PC-3 (cell line): ENCODE measurements around the gene EXOC6.

Source experiments
- CTCF ChIP-seq: fragments of 300-600 bp; sonication (generic); conservative IDR thresholded peaks from 2 replicates; pipeline ENCODE4 v1.5.1; 2017; ENCODE audit warnings: antibody characterized with exemption, low read depth, mild to moderate bottlenecking, low read length
- EZH2phosphoT487 ChIP-seq: fragments of 300-600 bp; sonication (generic); IDR thresholded peaks from 2 replicates; pipeline ENCODE4 v1.6.1; 2018; ENCODE audit warnings: mild to moderate bottlenecking, antibody characterized with exemption, low read length, borderline replicate concordance

DNA sequence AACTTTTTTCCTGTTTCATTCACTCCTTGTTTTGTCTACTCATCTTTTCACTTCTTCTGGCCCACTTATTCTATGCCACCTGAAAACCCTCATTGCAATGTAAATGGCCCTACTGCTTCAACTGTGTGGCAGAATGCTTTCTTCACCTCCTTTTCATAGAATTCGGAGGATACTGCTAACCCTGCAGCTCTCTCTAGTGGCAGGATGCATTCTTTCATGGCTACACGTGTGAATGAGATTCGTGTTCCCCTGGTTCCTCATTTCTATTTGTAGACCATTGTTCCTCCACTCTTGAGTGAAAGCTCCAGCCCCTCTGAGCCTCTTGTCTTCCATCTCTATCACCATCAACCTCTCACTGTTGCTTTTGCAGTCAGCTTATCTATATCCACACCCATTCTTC is 191.4 kb downstream of the EXOC6 start:
- peak; percentile 64 for TF ChIP-seq CTCF
- no peak for TF ChIP-seq EZH2phosphoT487
